H1 (cell line): Measurements from ENCODE around the gene COL4A2. TPM values are rescaled to one million over a fixed set of nuclear protein-coding genes. Genes with fewer than 3 reads are reported as not detected.

Experiments
- TEAD4 ChIP-seq: IDR thresholded peaks from 2 replicates; pipeline ENCODE4 v1.6.1; 2012; ENCODE audit warnings: low read depth, low read length, inconsistent platforms, mixed read lengths
- polyA plus RNA-seq, 7 experiments: library from polyadenylated mRNA; depleted of rRNA in 3 of 7; stranded (reverse) in 5 of 7; unstranded in 2 of 7; fragments of >200 nt in 5 of 7; fragments of 200-250 nt in 2 of 7; gene quantifications; 1 replicate in 5 of 7; 2 replicates in 1 of 7; 4 replicates in 1 of 7; pipeline versions ENCODE4 v1.2.1 to v1.2.3, GENCODE V29; 2011 to 2013; ENCODE audit warnings: missing spikeins in 2 of 7, mixed read lengths in 2 of 7
- total RNA-seq: library from RNA; stranded (reverse); fragmentation: NEBNext Ultra II Directional; extraction: Animal tissue kit (Norgen Biotek cat#: 25700); gene quantifications from 2 replicates; pipeline ENCODE4 v1.2.1, GENCODE V29; 2021

Gene COL4A2
- total and polyA plus RNA-seq, 2 of the 8 experiments (the other 6 are each of a cell fraction or from before 2014, with no cell fraction given) = 80.4 to 87.3 TPM

GRCh38 chr13:110318920-110319319 lies 11.8 kb downstream of the COL4A2 start (continued):
- TF ChIP-seq TEAD4 = no peak
